Choroid plexus epithelial cell (primary cell): ENCODE results near the gene CDH11.
A peak's percentile ranks its signal among the peaks of the same experiment; 100 is the strongest.

Experiments used
- DNase-seq: peaks from one replicate; pipeline ENCODE4 v3.0.0-alpha.2; 2010; ENCODE audit warnings: low read depth
- H3K4me3 ChIP-seq: 2 replicates; pipeline ENCODE4 v1.5.1; 2011; ENCODE audit warnings: low read depth, mild to moderate bottlenecking, control low read depth, low read length, moderate library complexity
- CTCF ChIP-seq: conservative IDR thresholded peaks from 2 replicates; pipeline ENCODE4 v1.5.1; 2011; ENCODE audit warnings: low read depth, mild to moderate bottlenecking, control low read depth, inconsistent platforms, low read length, moderate library complexity

Gene CDH11

GRCh38 chr16:64977206-64977920, 144.5 kb downstream of the CDH11 start:
- no peak for DNase-seq
- no peak overlapping the region for H3K4me3 ChIP-seq
- no peak for TF ChIP-seq CTCF

GRCh38 chr16:64975821-64976220, 146.0 kb downstream of the CDH11 start:
- no peak for TF ChIP-seq CTCF
- H3K4me3 ChIP-seq, result no peak overlapping the region
- no peak for DNase-seq

DNA sequence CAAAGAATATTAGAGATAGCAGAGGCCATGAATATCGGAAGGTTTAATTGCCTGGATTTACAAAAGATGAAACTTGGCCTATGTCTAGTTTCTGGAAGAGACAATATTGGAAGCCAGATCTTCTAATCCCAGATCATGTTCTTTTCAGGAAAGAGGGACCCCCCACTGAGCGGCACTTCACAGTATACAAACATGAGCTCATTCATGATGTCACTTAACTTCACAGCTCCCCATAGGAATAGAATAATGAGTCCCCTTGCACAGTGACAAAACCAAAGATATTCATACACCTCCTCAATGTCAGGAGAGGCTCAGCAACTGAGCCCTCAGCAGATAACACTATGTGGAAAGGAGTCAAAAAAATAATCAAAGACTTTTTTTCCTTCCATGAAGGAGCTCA, 147.5 kb downstream of the CDH11 start:
- TF ChIP-seq CTCF, result no peak
- no peak for DNase-seq
- H3K4me3 ChIP-seq, result no peak overlapping the region

DNA sequence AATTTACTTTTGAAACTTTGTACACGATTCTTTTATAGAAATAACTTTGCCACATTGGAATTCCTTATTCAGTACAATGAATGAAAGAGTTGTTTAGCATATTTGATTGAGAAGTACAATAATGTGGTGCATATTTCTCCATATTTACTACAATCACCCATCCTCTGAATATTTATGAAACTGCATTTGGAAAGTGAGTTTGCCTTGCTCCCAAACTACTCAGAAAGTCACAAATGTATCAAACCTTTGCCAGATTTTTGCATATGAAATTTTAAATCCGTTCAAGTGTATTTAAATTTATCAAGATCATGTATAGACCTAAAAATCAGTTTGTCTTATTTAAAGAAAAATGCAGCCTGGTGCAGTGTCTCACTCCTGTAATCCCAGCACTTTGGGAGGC, 148.7 kb downstream of the CDH11 start:
- H3K4me3 ChIP-seq, result no peak overlapping the region
- TF ChIP-seq CTCF, result no peak
- no peak for DNase-seq

GRCh38 chr16:64971171-64971570, 150.7 kb downstream of the CDH11 start:
- no peak for TF ChIP-seq CTCF
- H3K4me3 ChIP-seq, result no peak overlapping the region
- no peak for DNase-seq

GRCh38 chr16:64969221-64969620, 152.6 kb downstream of the CDH11 start:
- no peak for TF ChIP-seq CTCF
- peak; percentile 86 for DNase-seq
- H3K4me3 ChIP-seq, result no peak overlapping the region

DNA sequence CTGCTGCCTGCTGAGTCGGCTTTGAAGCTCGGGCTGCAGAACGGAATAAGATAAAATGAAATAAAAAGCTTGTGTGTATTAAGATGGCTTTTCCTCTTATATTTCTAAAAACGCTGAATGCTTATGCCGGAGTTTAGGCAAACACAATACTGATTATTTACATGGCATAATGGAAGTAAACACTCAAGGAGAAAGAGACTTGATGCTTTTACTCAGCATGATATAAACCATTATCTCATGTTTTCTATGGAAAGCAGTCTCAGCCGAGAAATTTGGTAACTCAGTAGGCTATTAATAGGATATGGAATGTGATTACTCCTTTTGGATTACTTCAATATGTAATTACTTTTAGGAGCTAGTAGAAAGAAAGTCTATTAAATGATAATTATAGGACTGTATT, 153.3 kb downstream of the CDH11 start:
- no peak overlapping the region for H3K4me3 ChIP-seq
- TF ChIP-seq CTCF, result no peak
- DNase-seq, result peak; percentile 43
